ENCODE data around the gene HOXB4. TPM values are rescaled to one million over a fixed set of nuclear protein-coding genes. Genes with fewer than 3 reads are reported as not detected.
A peak's percentile ranks its signal among the peaks of the same experiment; 100 is the strongest.

Gene HOXB4
- polyA plus RNA-seq, 1 donor from 2014 or later, result 0.14 TPM

- peaks cover 12 to 16% (median 15%) of the 10 kb centered on the region in 3 donors for H3K4me1 Mint-ChIP-seq
These were observed 22.3 kb upstream of the HOXB4 start for GRCh38 chr17:48600244-48601098.

GRCh38 chr17:48599354-48599753 lies 21.2 kb upstream of the HOXB4 start:
- Mint-ChIP-seq H3K4me1 (peaks cover 12 to 16% (median 15%) of the 10 kb centered on the region in 3 donors), H3K4me3 (peak overlapping the region in 1 of 4 donors; percentile 54), H3K9me3 (peaks cover 0 to 2% (median 0%) of the 10 kb centered on the region in 3 donors), H3K27me3 (peaks cover 79% of the 10 kb centered on the region), H3K27ac (peak overlapping the region in 2 of 3 donors; percentile 44 to 49), H3K36me3 (no peaks in the 10 kb centered on the region)

More at GRCh38 chr17:48600244-48601098, 22.3 kb upstream of the HOXB4 start:
- Mint-ChIP-seq H3K27me3 (peaks cover 83% of the 10 kb centered on the region), H3K4me3 (peak overlapping the region in 1 of 4 donors; percentile 60), H3K27ac (peak overlapping the region; percentile 49 to 73 (median 53)), H3K9me3 (peaks cover 0 to 2% (median 0%) of the 10 kb centered on the region in 3 donors), H3K36me3 (no peaks in the 10 kb centered on the region)

GRCh38 chr17:48598736-48599135 lies 20.6 kb upstream of the HOXB4 start:
- Mint-ChIP-seq H3K9me3 (peaks cover 0 to 2% (median 0%) of the 10 kb centered on the region in 3 donors), H3K27me3 (peaks cover 78% of the 10 kb centered on the region), H3K36me3 (no peaks in the 10 kb centered on the region), H3K27ac (peak overlapping the region; percentile 37 to 86 (median 49)), H3K4me1 (peaks cover 13 to 19% (median 16%) of the 10 kb centered on the region in 3 donors), H3K4me3 (peak overlapping the region; percentile 12 to 91 (median 44))

- H3K27ac Mint-ChIP-seq, result peak overlapping the region; percentile 49 to 90 (median 86)
- H3K4me3 Mint-ChIP-seq, result peak overlapping the region; percentile 54 to 93 (median 82)
- peaks cover 0 to 2% (median 0%) of the 10 kb centered on the region in 3 donors for H3K9me3 Mint-ChIP-seq
- peaks cover 77% of the 10 kb centered on the region for H3K27me3 Mint-ChIP-seq
- peaks cover 16 to 25% (median 17%) of the 10 kb centered on the region in 3 donors for H3K4me1 Mint-ChIP-seq
- no peaks in the 10 kb centered on the region for H3K36me3 Mint-ChIP-seq
These were observed 19.9 kb upstream of the HOXB4 start for GRCh38 chr17:48597778-48598631.

- Mint-ChIP-seq H3K36me3 (no peaks in the 10 kb centered on the region), H3K9me3 (peaks cover 0 to 2% (median 0%) of the 10 kb centered on the region in 3 donors), H3K4me1 (peaks cover 15 to 27% (median 21%) of the 10 kb centered on the region in 3 donors), H3K27ac (peak overlapping the region in 2 of 3 donors; percentile 49 to 90), H3K27me3 (peaks cover 77% of the 10 kb centered on the region), H3K4me3 (peak overlapping the region; percentile 54 to 93 (median 82))
These were observed 19.3 kb upstream of the HOXB4 start for GRCh38 chr17:48597528-48597777.

GRCh38 chr17:48596735-48597527 lies 18.8 kb upstream of the HOXB4 start:
- H3K4me1 Mint-ChIP-seq, result peaks cover 14 to 26% (median 20%) of the 10 kb centered on the region in 3 donors
- H3K36me3 Mint-ChIP-seq, result no peaks in the 10 kb centered on the region
- peak overlapping the region; percentile 54 to 82 (median 76) for H3K4me3 Mint-ChIP-seq
- peaks cover 0 to 2% (median 0%) of the 10 kb centered on the region in 3 donors for H3K9me3 Mint-ChIP-seq
- peak overlapping the region; percentile 49 to 90 (median 53) for H3K27ac Mint-ChIP-seq
- peaks cover 77% of the 10 kb centered on the region for H3K27me3 Mint-ChIP-seq

GRCh38 chr17:48596000-48596734 lies 18.0 kb upstream of the HOXB4 start:
- Mint-ChIP-seq H3K27ac (peak overlapping the region; percentile 17 to 90 (median 71)), H3K27me3 (peaks cover 77% of the 10 kb centered on the region), H3K4me1 (peaks cover 15 to 26% (median 20%) of the 10 kb centered on the region in 3 donors), H3K4me3 (peak overlapping the region; percentile 34 to 82 (median 72)), H3K36me3 (no peaks in the 10 kb centered on the region), H3K9me3 (peaks cover 0 to 2% (median 0%) of the 10 kb centered on the region in 3 donors)

- peak overlapping the region in 2 of 4 donors; percentile 20 to 45 for H3K4me3 Mint-ChIP-seq
- peaks cover 0 to 2% (median 0%) of the 10 kb centered on the region in 3 donors for H3K9me3 Mint-ChIP-seq
- H3K27ac Mint-ChIP-seq, result peak overlapping the region; percentile 10 to 71 (median 43)
- peaks cover 15 to 26% (median 20%) of the 10 kb centered on the region in 3 donors for H3K4me1 Mint-ChIP-seq
- no peaks in the 10 kb centered on the region for H3K36me3 Mint-ChIP-seq
- peaks cover 79% of the 10 kb centered on the region for H3K27me3 Mint-ChIP-seq
These were observed 17.3 kb upstream of the HOXB4 start for GRCh38 chr17:48595278-48595999.

- Mint-ChIP-seq H3K27ac (peak overlapping the region; percentile 10 to 71 (median 43)), H3K4me3 (no peak overlapping the region), H3K4me1 (peaks cover 17 to 26% (median 21%) of the 10 kb centered on the region in 3 donors), H3K36me3 (no peaks in the 10 kb centered on the region), H3K27me3 (peaks cover 81% of the 10 kb centered on the region), H3K9me3 (peaks cover 0 to 2% (median 0%) of the 10 kb centered on the region in 3 donors)
These were observed 16.6 kb upstream of the HOXB4 start for GRCh38 chr17:48594538-48595277.

- Mint-ChIP-seq H3K36me3 (no peaks in the 10 kb centered on the region), H3K4me1 (peaks cover 17 to 26% (median 21%) of the 10 kb centered on the region in 3 donors), H3K27me3 (peaks cover 80% of the 10 kb centered on the region), H3K9me3 (peaks cover 0 to 2% (median 0%) of the 10 kb centered on the region in 3 donors), H3K4me3 (peak overlapping the region in 3 of 4 donors; percentile 21 to 79 (median 70)), H3K27ac (peak overlapping the region in 2 of 3 donors; percentile 89 to 90)
These were observed 15.8 kb upstream of the HOXB4 start for GRCh38 chr17:48593840-48594537.

GRCh38 chr17:48593126-48593829 lies 15.1 kb upstream of the HOXB4 start, which contains the start of gene HOXB5:
HOXB5 (minus strand) TSS chr17:48593779; CDS start chr17:48593682, 97 bp downstream.
- H3K27me3 Mint-ChIP-seq, result peaks cover 80% of the 10 kb centered on the region
- peak within 1 kb of the TSS; percentile 89 to 90 (median 90) for H3K27ac Mint-ChIP-seq
- peaks cover 17 to 21% (median 21%) of the 10 kb centered on the region in 3 donors for H3K4me1 Mint-ChIP-seq
- peaks cover 0 to 2% (median 0%) of the 10 kb centered on the region in 3 donors for H3K9me3 Mint-ChIP-seq
- H3K36me3 Mint-ChIP-seq, result no peaks in the 10 kb centered on the region
- peak within 1 kb of the TSS; percentile 58 to 79 (median 66) for H3K4me3 Mint-ChIP-seq

All from IgD-negative memory B cell (primary cell).